ENCODE data around the gene DUSP9. TPM values are rescaled to one million over a fixed set of nuclear protein-coding genes. Genes with fewer than 3 reads are reported as not detected.
"Not testable (repeated sequence)": the region's sequence is repeated elsewhere in the genome, so short reads cannot be mapped to it uniquely, and the experiment has no call there.

DUSP9 gene
- polyA plus RNA-seq, 1 donor from 2014 or later, result 0.94 TPM

- Histone ChIP-seq H3K4me3 (ENCODE audit: low read length) (no peak overlapping the region), H3K9me2 (ENCODE audit: insufficient read depth, low read length) (no peaks in the 10 kb centered on the region), H3F3A (ENCODE audit: insufficient read depth, low read length, poor library complexity, severe bottlenecking) (no peaks in the 10 kb centered on the region), H3K27ac (ENCODE audit: low read length) (no peak overlapping the region), H3K27me3 (ENCODE audit: insufficient read depth, low read depth, low read length) (no peaks in the 10 kb centered on the region), H3K4me2 (ENCODE audit: low read length) (no peak overlapping the region), H3K9ac (ENCODE audit: low read length) (no peak overlapping the region), H3K36me3 (ENCODE audit: insufficient read depth, low read length) (no peaks in the 10 kb centered on the region), H4K20me1 (ENCODE audit: insufficient read depth) (peaks cover 4% of the 10 kb centered on the region), H3K9me3 (ENCODE audit: low read length) (no peaks in the 10 kb centered on the region), H2AFZ (ENCODE audit: low read depth, low read length) (no peak overlapping the region), H3K79me2 (replicated peaks; ENCODE audit: insufficient read depth, low read length) (peaks cover 9% of the 10 kb centered on the region)
- no peak for TF ChIP-seq REST (IDR thresholded peaks at IDR 0.05; ENCODE audit: borderline replicate concordance)
- TF ChIP-seq MXI1 (conservative IDR thresholded peaks at IDR 0.05; ENCODE audit: poor library complexity, severe bottlenecking), result no peak
- TF ChIP-seq EZH2 (IDR thresholded peaks at IDR 0.05; ENCODE audit: borderline replicate concordance, insufficient read depth, low read length, poor library complexity, severe bottlenecking), result no peak
- no peak for TF ChIP-seq EP300 (conservative IDR thresholded peaks at IDR 0.05; ENCODE audit: poor library complexity, severe bottlenecking)
- TF ChIP-seq POLR2AphosphoS5 (IDR thresholded peaks at IDR 0.05), result no peak
- no peak for TF ChIP-seq TAF1 (IDR thresholded peaks at IDR 0.05; ENCODE audit: low read depth)
- TF ChIP-seq SMC3 (conservative IDR thresholded peaks at IDR 0.05; ENCODE audit: poor library complexity), result no peak
- no peak for TF ChIP-seq CTCF (IDR thresholded peaks at IDR 0.05; ENCODE audit: poor library complexity, severe bottlenecking)
- TF ChIP-seq RAD21 (conservative IDR thresholded peaks at IDR 0.05), result no peak
These were observed 45.7 kb downstream of the DUSP9 start for GRCh38 chrX:153692611-153693156.

- Histone ChIP-seq H3K27me3 (ENCODE audit: insufficient read depth, low read depth, low read length) (no peaks in the 10 kb centered on the region), H4K20me1 (ENCODE audit: insufficient read depth) (peaks cover 4% of the 10 kb centered on the region), H3K36me3 (ENCODE audit: insufficient read depth, low read length) (no peaks in the 10 kb centered on the region), H3K9ac (ENCODE audit: low read length) (no peak overlapping the region), H3K79me2 (replicated peaks; ENCODE audit: insufficient read depth, low read length) (peaks cover 9% of the 10 kb centered on the region), H3K27ac (ENCODE audit: low read length) (no peak overlapping the region), H3K4me3 (ENCODE audit: low read length) (no peak overlapping the region), H2AFZ (ENCODE audit: low read depth, low read length) (no peak overlapping the region), H3K9me2 (ENCODE audit: insufficient read depth, low read length) (no peaks in the 10 kb centered on the region), H3K9me3 (ENCODE audit: low read length) (no peaks in the 10 kb centered on the region), H3K4me2 (ENCODE audit: low read length) (no peak overlapping the region), H3F3A (ENCODE audit: insufficient read depth, low read length, poor library complexity, severe bottlenecking) (no peaks in the 10 kb centered on the region)
- TF ChIP-seq POLR2AphosphoS5 (IDR thresholded peaks at IDR 0.05) (no peak), MXI1 (conservative IDR thresholded peaks at IDR 0.05; ENCODE audit: poor library complexity, severe bottlenecking) (no peak), EZH2 (IDR thresholded peaks at IDR 0.05; ENCODE audit: borderline replicate concordance, insufficient read depth, low read length, poor library complexity, severe bottlenecking) (no peak), SMC3 (conservative IDR thresholded peaks at IDR 0.05; ENCODE audit: poor library complexity) (no peak)
These were observed 46.4 kb downstream of the DUSP9 start for GRCh38 chrX:153693216-153694086.

- H3K27ac ChIP-seq (ENCODE audit: low read length); H4K20me1 ChIP-seq (ENCODE audit: insufficient read depth); H3K79me2 ChIP-seq (replicated peaks; ENCODE audit: insufficient read depth, low read length); H3K9me2 ChIP-seq (ENCODE audit: insufficient read depth, low read length); H3K36me3 ChIP-seq (ENCODE audit: insufficient read depth, low read length); H3K27me3 ChIP-seq (ENCODE audit: insufficient read depth, low read depth, low read length); H3K4me2 ChIP-seq (ENCODE audit: low read length); H3K4me3 ChIP-seq (ENCODE audit: low read length); H2AFZ ChIP-seq (ENCODE audit: low read depth, low read length); H3K9me3 ChIP-seq (ENCODE audit: low read length); H3F3A ChIP-seq (ENCODE audit: insufficient read depth, low read length, poor library complexity, severe bottlenecking); H3K9ac ChIP-seq (ENCODE audit: low read length): not testable (repeated sequence)
These were observed 47.3 kb downstream of the DUSP9 start for GRCh38 chrX:153694256-153694655.

Measured in neural cell (in vitro differentiated cells).